K562 (cell line): ENCODE measurements around the gene TPGS1. TPM values are rescaled to one million over a fixed set of nuclear protein-coding genes. Genes with fewer than 3 reads are reported as not detected.

Experiments
- ARHGAP35 ChIP-seq: fragments of 450-650 bp; IDR thresholded peaks from 2 replicates; pipeline ENCODE4 v1.6.1; 2018; ENCODE audit not compliant: partially characterized antibody
- BHLHE40 ChIP-seq: IDR thresholded peaks from 2 replicates; pipeline ENCODE4 v1.6.1; 2011; ENCODE audit warnings: low read length, improper control_type of control experiment
- CC2D1A ChIP-seq: fragments of 450-650 bp; IDR thresholded peaks from 2 replicates; pipeline ENCODE4 v1.6.1; 2017; ENCODE audit warnings: mild to moderate bottlenecking
- CREB1 ChIP-seq, 2 experiments: sonication (generic) in 1 of 2; formaldehyde crosslinking in 1 of 2; IDR thresholded peaks; 2 replicates each; pipeline versions ENCODE4 v1.6.1 to v1.8.0; 2012 to 2022; ENCODE audit warnings: inconsistent platforms in 1 of 2, mild to moderate bottlenecking in 1 of 2, missing genetic modification reagents in 1 of 2, moderate library complexity in 1 of 2
- CTBP1 ChIP-seq: fragments of 450-650 bp; IDR thresholded peaks from 2 replicates; pipeline ENCODE4 v1.6.1; 2016; ENCODE audit warnings: borderline replicate concordance
- FOS ChIP-seq: IDR thresholded peaks from 3 replicates; pipeline ENCODE4 v1.6.1; 2011; ENCODE audit not compliant: insufficient read length; ENCODE audit errors: extremely low read depth
- FOXJ2 ChIP-seq: fragments of 200-800 bp; sonication (Bioruptor generic); IDR thresholded peaks from 2 replicates; pipeline ENCODE4 v1.6.1; 2016; ENCODE audit warnings: missing genetic modification characterization, missing compliant biosample characterization
- GATAD2A ChIP-seq: fragments of 450-650 bp; IDR thresholded peaks from 2 replicates; pipeline ENCODE4 v1.6.1; 2017
- HDAC1 ChIP-seq, 2 experiments: fragments of 450-650 bp; IDR thresholded peaks; 2 replicates each; pipeline ENCODE4 v1.6.1; 2016 to 2017; ENCODE audit warnings: inconsistent platforms in 1 of 2, mild to moderate bottlenecking in 1 of 2, moderate library complexity in 1 of 2
- HDAC2 ChIP-seq: fragments of 450-650 bp; IDR thresholded peaks from 2 replicates; pipeline ENCODE4 v1.6.1; 2016; ENCODE audit warnings: mild to moderate bottlenecking
- HLTF ChIP-seq: fragments of 450-650 bp; IDR thresholded peaks from 2 replicates; pipeline ENCODE4 v1.6.1; 2016
- KLF13 ChIP-seq: fragments of 450-650 bp; IDR thresholded peaks from 2 replicates; pipeline ENCODE4 v1.6.1; 2016; ENCODE audit warnings: missing genetic modification characterization, low read depth, mild to moderate bottlenecking, missing compliant biosample characterization, moderate library complexity, borderline replicate concordance
- MCM7 ChIP-seq, 2 experiments: fragments of 450-650 bp; IDR thresholded peaks; 2 replicates each; pipeline ENCODE4 v1.6.1; 2016 to 2018
- MEF2D ChIP-seq: conservative IDR thresholded peaks from 2 replicates; pipeline ENCODE4 v1.6.1; 2016; ENCODE audit warnings: low read depth, missing genetic modification characterization, missing compliant biosample characterization
- MLLT1 ChIP-seq, 2 experiments: fragments of 450-650 bp; IDR thresholded peaks; 2 replicates each; pipeline ENCODE4 v1.6.1; 2016
- MNT ChIP-seq, 2 experiments: fragments of 450-650 bp; conservative IDR thresholded peaks; 2 replicates each; pipeline ENCODE4 v1.6.1; 2017; ENCODE audit warnings: mild to moderate bottlenecking in 2 of 2, moderate library complexity in 2 of 2
- NFATC3 ChIP-seq: fragments of 450-650 bp; IDR thresholded peaks from 2 replicates; pipeline ENCODE4 v1.6.1; 2017; ENCODE audit warnings: mild to moderate bottlenecking
- RAD21 ChIP-seq, 2 experiments: fragments of 250-450 bp in 1 of 2; fragments of 450-650 bp in 1 of 2; sonication (Bioruptor Pico) in 1 of 2; formaldehyde crosslinking in 1 of 2; IDR thresholded peaks in 1 of 2; conservative IDR thresholded peaks in 1 of 2; 2 replicates each; pipeline versions ENCODE4 v1.4.0 to v1.8.0; 2020 to 2022; ENCODE audit warnings: mild to moderate bottlenecking in 2 of 2, moderate library complexity in 1 of 2
- SMARCA5 ChIP-seq: fragments of 450-650 bp; IDR thresholded peaks from 2 replicates; pipeline ENCODE4 v1.6.1; 2016
- SMC3 ChIP-seq: conservative IDR thresholded peaks from 2 replicates; pipeline ENCODE4 v1.6.1; 2011; ENCODE audit warnings: low read depth, low read length, improper control_type of control experiment; ENCODE audit not compliant: insufficient read depth
- TSC22D4 ChIP-seq: fragments of 450-650 bp; IDR thresholded peaks from 2 replicates; pipeline ENCODE4 v1.6.1; 2016; ENCODE audit warnings: missing genetic modification characterization, missing biosample characterization, control low read depth
- ZBTB2 ChIP-seq: fragments of 450-650 bp; IDR thresholded peaks from 2 replicates; pipeline ENCODE4 v1.6.1; 2016; ENCODE audit warnings: antibody characterized with exemption
- polyA plus RNA-seq, 8 experiments: library from polyadenylated mRNA; depleted of rRNA in 4 of 8; stranded (reverse) in 5 of 8; unstranded in 3 of 8; fragments of >200 nt; fragmentation: Nextera tagmentation in 2 of 8; fragmentation: Illumina TruSeq in 1 of 8; extraction: Ambion mirVana in 2 of 8; extraction: Trizol in 1 of 8; gene quantifications; 2 replicates each; pipeline versions ENCODE4 v1.2.1 to v1.2.3, GENCODE V29; 2011 to 2014; ENCODE audit warnings: inconsistent platforms in 1 of 8, missing spikeins in 1 of 8
- total RNA-seq, 7 experiments: library from RNA; depleted of rRNA in 6 of 7; stranded (reverse); fragments of >200 nt in 6 of 7; fragmentation: Illumina TruSeq in 2 of 7; extraction: Trizol in 2 of 7; gene quantifications; 2 replicates each; pipeline versions ENCODE4 v1.2.1 to v1.2.3, GENCODE V29; 2011 to 2021; ENCODE audit warnings: low replicate concordance in 1 of 7

Gene TPGS1
- total and polyA plus RNA-seq, 9 of the 15 experiments (the other 6 are each of a cell fraction or from before 2014, with no cell fraction given) = 0.30 to 31.6 (median 1.2) TPM; not detected in 2

- peak; percentile 33; the same call in 1 of the 2 replicates for TF ChIP-seq CC2D1A
- peak; percentile 91; the same call in 1 of the 2 replicates for TF ChIP-seq HDAC2
- TF ChIP-seq SMARCA5 = peak; percentile 80
- TF ChIP-seq ARHGAP35 = peak; percentile 85
- 0 out of 2 replicates have a peak, but pooled peaks have one; percentile 30 for TF ChIP-seq GATAD2A
- 0 out of 2 replicates have a peak, but pooled peaks have one; percentile 15 for TF ChIP-seq MEF2D (tag)
- peak in 1 of 2 experiments; percentile 99; a peak in 2 of 4 replicates for TF ChIP-seq HDAC1 (IDR thresholded peaks at IDR 0.05)
- peak; percentile 99 for TF ChIP-seq CTBP1
- peak; percentile 35; the same call in 1 of the 2 replicates for TF ChIP-seq BHLHE40
- TF ChIP-seq CREB1 (IDR thresholded peaks at IDR 0.05) = peak; percentile 32; the same call in 1 of the 2 replicates
- TF ChIP-seq CREB1 (CRISPR knock-in tag; IDR thresholded peaks at IDR 0.05) = peak; percentile 82
- 0 out of 4 replicates have a peak, but pooled peaks of 1 of the 2 experiments have one; percentile 72 for TF ChIP-seq MCM7 (IDR thresholded peaks at IDR 0.05)
- TF ChIP-seq FOXJ2 (tag) = no peak
- no peak for TF ChIP-seq NFATC3
- peak; percentile 88; the same call in 1 of the 2 replicates for TF ChIP-seq TSC22D4 (tag)
- TF ChIP-seq HLTF = peak; percentile 85; the same call in 1 of the 2 replicates
- peak; percentile 40 to 80 for TF ChIP-seq RAD21 (CRISPR knock-in tag; conservative IDR thresholded peaks at IDR 0.05 in 1 of 2, IDR thresholded peaks at IDR 0.05 in 1 of 2)
- TF ChIP-seq MNT (conservative IDR thresholded peaks at IDR 0.05) = peak in 1 of 2 experiments; percentile 64
- TF ChIP-seq MLLT1 (IDR thresholded peaks at IDR 0.05) = peak; percentile 53 to 55; a peak in 2 of 4 replicates
- TF ChIP-seq FOS = no peak
- TF ChIP-seq ZBTB2 = peak; percentile 66; the same call in 1 of the 2 replicates
- TF ChIP-seq KLF13 (tag) = peak; percentile 64; the same call in 1 of the 2 replicates
- TF ChIP-seq SMC3 = 0 out of 2 replicates have a peak, but pooled peaks have one; percentile 24
These were observed 27.1 kb upstream of the TPGS1 start (continued) for GRCh38 chr19:480016-480855.
